ENCODE results near the gene DHCR24.

Gene DHCR24

DNA sequence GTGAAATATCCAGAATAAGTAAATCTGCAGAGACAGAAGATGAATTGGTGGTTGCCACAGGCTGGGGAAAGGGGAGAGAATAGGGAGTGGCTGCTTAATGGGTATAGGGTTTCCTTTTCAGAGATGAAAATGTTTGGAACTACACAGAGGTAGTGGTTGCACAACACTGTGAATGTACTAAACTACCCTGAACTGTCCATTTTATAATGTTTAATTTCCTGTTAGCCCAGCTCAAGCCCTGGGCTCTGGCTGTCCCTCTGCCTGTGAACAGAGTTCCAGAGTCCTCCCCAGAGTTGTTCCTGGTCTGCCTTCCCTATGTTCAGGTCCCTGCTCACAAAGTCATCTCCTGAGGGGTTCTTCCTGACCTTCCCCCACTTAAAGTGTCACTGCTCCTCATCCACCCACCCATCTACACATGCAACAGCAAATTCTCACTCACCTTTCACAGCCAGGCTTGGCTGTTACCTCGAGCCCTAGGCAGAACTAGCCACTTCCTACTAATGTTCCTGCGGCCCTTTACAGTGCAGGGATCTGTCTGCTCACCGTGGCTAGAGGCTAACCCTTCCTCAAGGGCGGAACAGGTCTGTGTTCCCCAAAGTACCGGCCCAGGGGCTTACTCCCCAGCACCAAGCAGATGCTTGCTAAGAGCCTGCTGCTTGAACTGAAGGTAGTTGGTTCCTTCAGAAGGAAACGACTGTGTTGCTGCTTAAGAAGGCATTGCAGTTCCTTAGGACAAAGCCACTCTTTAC is 22.4 kb downstream of the DHCR24 start (continued):
- TF ChIP-seq KLF7 (tag by site-specific recombination; IDR thresholded peaks at IDR 0.05; ENCODE audit: borderline replicate concordance) (no peak), ZNF214 (tag by site-specific recombination; IDR thresholded peaks at IDR 0.05; ENCODE audit: borderline replicate concordance) (no peak), ZNF169 (tag by site-specific recombination; IDR thresholded peaks at IDR 0.05) (no peak), ZNF510 (tag by site-specific recombination; IDR thresholded peaks at IDR 0.05; ENCODE audit: insufficient replicate concordance) (no peak), ZFP69B (tag by site-specific recombination; IDR thresholded peaks at IDR 0.05) (no peak), ZNF600 (tag by site-specific recombination; IDR thresholded peaks at IDR 0.05) (no peak), ZNF776 (tag by site-specific recombination; IDR thresholded peaks at IDR 0.05; ENCODE audit: borderline replicate concordance) (no peak), ZNF202 (tag by site-specific recombination; IDR thresholded peaks at IDR 0.05; ENCODE audit: borderline replicate concordance) (no peak)
- TF ChIP-seq, protein P1, sequence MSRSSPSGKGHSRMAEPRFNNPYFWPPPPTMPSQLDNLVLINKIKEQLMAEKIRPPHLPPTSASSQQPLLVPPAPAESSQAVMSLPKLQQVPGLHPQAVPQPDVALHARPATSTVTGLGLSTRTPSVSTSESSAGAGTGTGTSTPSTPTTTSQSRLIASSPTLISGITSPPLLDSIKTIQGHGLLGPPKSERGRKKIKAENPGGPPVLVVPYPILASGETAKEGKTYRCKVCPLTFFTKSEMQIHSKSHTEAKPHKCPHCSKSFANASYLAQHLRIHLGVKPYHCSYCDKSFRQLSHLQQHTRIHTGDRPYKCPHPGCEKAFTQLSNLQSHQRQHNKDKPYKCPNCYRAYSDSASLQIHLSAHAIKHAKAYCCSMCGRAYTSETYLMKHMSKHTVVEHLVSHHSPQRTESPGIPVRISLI (tag by site-specific recombination; IDR thresholded peaks at IDR 0.05): no peak
- TF ChIP-seq, protein P2, sequence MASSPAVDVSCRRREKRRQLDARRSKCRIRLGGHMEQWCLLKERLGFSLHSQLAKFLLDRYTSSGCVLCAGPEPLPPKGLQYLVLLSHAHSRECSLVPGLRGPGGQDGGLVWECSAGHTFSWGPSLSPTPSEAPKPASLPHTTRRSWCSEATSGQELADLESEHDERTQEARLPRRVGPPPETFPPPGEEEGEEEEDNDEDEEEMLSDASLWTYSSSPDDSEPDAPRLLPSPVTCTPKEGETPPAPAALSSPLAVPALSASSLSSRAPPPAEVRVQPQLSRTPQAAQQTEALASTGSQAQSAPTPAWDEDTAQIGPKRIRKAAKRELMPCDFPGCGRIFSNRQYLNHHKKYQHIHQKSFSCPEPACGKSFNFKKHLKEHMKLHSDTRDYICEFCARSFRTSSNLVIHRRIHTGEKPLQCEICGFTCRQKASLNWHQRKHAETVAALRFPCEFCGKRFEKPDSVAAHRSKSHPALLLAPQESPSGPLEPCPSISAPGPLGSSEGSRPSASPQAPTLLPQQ (tag by site-specific recombination; IDR thresholded peaks at IDR 0.05): no peak

DNA sequence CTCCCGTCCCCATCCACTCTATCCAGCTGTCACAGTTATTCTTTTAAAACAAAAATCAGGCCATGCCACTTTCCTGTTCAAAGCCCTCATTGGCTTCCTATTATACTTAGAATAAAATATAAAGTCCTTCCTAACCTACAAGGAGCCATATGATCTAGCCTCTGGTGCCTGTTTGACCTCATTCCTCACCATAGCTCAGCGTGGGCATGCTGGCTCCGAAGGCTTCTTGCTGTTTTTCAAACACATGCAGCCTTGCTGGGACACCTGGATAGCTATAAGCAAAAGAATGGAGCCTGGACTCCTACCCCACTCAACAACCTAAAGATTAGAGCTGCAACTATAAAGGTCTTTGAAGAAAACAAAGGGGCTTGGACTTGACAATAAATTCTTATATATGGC is 23.7 kb downstream of the DHCR24 start:
- Histone ChIP-seq H3K4me1 (ENCODE audit: control insufficient read depth, insufficient read depth, low read length) (no peaks in the 10 kb centered on the region), H3K27ac (ENCODE audit: extremely low read depth, low read depth, low read length) (no peak overlapping the region), H3K36me3 (ENCODE audit: control insufficient read depth in 2 of 2, insufficient read depth in 1 of 2, low read length in 2 of 2) (peaks cover 36 to 82% of the 10 kb centered on the region in 2 experiments), H3K9me3 (ENCODE audit: control insufficient read depth, insufficient read depth, low read depth, low read length) (no peaks in the 10 kb centered on the region), H3K4me3 (ENCODE audit: low read depth, low read length) (no peak overlapping the region)
- CTCF ChIA-PET: no interaction called here
- POLR2A ChIA-PET: no interaction called here
- TF ChIP-seq ZNF23 (tag by site-specific recombination; IDR thresholded peaks at IDR 0.05; ENCODE audit: borderline replicate concordance): no peak
- TF ChIP-seq ZNF670 (tag by site-specific recombination; IDR thresholded peaks at IDR 0.05; ENCODE audit: low read depth): no peak
- TF ChIP-seq, protein P3, sequence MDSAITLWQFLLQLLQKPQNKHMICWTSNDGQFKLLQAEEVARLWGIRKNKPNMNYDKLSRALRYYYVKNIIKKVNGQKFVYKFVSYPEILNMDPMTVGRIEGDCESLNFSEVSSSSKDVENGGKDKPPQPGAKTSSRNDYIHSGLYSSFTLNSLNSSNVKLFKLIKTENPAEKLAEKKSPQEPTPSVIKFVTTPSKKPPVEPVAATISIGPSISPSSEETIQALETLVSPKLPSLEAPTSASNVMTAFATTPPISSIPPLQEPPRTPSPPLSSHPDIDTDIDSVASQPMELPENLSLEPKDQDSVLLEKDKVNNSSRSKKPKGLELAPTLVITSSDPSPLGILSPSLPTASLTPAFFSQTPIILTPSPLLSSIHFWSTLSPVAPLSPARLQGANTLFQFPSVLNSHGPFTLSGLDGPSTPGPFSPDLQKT (IDR thresholded peaks at IDR 0.05; ENCODE audit: borderline replicate concordance, low read depth, low read length): no peak
- no peak for TF ChIP-seq ZNF221 (tag by site-specific recombination; IDR thresholded peaks at IDR 0.05; ENCODE audit: borderline replicate concordance)
- TF ChIP-seq, protein P4, sequence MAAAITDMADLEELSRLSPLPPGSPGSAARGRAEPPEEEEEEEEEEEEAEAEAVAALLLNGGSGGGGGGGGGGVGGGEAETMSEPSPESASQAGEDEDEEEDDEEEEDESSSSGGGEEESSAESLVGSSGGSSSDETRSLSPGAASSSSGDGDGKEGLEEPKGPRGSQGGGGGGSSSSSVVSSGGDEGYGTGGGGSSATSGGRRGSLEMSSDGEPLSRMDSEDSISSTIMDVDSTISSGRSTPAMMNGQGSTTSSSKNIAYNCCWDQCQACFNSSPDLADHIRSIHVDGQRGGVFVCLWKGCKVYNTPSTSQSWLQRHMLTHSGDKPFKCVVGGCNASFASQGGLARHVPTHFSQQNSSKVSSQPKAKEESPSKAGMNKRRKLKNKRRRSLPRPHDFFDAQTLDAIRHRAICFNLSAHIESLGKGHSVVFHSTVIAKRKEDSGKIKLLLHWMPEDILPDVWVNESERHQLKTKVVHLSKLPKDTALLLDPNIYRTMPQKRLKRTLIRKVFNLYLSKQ (tag by site-specific recombination; IDR thresholded peaks at IDR 0.05; ENCODE audit: borderline replicate concordance): no peak
- TF ChIP-seq, protein P5, sequence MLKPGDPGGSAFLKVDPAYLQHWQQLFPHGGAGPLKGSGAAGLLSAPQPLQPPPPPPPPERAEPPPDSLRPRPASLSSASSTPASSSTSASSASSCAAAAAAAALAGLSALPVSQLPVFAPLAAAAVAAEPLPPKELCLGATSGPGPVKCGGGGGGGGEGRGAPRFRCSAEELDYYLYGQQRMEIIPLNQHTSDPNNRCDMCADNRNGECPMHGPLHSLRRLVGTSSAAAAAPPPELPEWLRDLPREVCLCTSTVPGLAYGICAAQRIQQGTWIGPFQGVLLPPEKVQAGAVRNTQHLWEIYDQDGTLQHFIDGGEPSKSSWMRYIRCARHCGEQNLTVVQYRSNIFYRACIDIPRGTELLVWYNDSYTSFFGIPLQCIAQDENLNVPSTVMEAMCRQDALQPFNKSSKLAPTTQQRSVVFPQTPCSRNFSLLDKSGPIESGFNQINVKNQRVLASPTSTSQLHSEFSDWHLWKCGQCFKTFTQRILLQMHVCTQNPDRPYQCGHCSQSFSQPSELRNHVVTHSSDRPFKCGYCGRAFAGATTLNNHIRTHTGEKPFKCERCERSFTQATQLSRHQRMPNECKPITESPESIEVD (tag by site-specific recombination; IDR thresholded peaks at IDR 0.05): no peak
- no peak for TF ChIP-seq ZNF585B (tag by site-specific recombination; IDR thresholded peaks at IDR 0.05)
- TF ChIP-seq, protein P6, sequence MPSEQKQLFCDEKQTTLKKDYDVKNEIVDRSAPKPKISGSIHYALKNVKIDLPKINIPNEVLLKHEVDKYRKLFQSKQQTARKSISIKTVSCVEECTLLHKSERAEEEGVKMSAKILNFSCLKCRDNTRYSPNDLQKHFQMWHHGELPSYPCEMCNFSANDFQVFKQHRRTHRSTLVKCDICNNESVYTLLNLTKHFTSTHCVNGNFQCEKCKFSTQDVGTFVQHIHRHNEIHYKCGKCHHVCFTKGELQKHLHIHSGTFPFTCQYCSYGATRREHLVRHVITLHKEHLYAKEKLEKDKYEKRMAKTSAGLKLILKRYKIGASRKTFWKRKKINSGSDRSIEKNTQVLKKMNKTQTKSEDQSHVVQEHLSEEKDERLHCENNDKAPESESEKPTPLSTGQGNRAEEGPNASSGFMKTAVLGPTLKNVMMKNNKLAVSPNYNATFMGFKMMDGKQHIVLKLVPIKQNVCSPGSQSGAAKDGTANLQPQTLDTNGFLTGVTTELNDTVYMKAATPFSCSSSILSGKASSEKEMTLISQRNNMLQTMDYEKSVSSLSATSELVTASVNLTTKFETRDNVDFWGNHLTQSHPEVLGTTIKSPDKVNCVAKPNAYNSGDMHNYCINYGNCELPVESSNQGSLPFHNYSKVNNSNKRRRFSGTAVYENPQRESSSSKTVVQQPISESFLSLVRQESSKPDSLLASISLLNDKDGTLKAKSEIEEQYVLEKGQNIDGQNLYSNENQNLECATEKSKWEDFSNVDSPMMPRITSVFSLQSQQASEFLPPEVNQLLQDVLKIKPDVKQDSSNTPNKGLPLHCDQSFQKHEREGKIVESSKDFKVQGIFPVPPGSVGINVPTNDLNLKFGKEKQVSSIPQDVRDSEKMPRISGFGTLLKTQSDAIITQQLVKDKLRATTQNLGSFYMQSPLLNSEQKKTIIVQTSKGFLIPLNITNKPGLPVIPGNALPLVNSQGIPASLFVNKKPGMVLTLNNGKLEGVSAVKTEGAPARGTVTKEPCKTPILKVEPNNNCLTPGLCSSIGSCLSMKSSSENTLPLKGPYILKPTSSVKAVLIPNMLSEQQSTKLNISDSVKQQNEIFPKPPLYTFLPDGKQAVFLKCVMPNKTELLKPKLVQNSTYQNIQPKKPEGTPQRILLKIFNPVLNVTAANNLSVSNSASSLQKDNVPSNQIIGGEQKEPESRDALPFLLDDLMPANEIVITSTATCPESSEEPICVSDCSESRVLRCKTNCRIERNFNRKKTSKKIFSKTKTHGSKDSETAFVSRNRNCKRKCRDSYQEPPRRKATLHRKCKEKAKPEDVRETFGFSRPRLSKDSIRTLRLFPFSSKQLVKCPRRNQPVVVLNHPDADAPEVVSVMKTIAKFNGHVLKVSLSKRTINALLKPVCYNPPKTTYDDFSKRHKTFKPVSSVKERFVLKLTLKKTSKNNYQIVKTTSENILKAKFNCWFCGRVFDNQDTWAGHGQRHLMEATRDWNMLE (tag by site-specific recombination; conservative IDR thresholded peaks at IDR 0.05; ENCODE audit: low read depth): no peak
- no peak for TF ChIP-seq ZNF121 (tag by site-specific recombination; IDR thresholded peaks at IDR 0.05)
- no peak for TF ChIP-seq ZBTB21 (tag by site-specific recombination; IDR thresholded peaks at IDR 0.05)
- TF ChIP-seq, protein P2 (tag by site-specific recombination; IDR thresholded peaks at IDR 0.05): no peak
- TF ChIP-seq ZNF561 (tag by site-specific recombination; IDR thresholded peaks at IDR 0.05; ENCODE audit: borderline replicate concordance): no peak

Measured in HEK293 (cell line).